Dermis blood vessel endothelial cell (primary cell): ENCODE data around the gene CCND2. TPM values are rescaled to one million over a fixed set of nuclear protein-coding genes. Genes with fewer than 3 reads are reported as not detected.
A peak's percentile ranks its signal among the peaks of the same experiment; 100 is the strongest.
"Not testable (repeated sequence)": the region's sequence is repeated elsewhere in the genome, so short reads cannot be mapped to it uniquely, and the experiment has no call there.

Experiments
- DNase-seq: peaks from one replicate; pipeline ENCODE4 v3.0.0; 2010
- total RNA-seq: library from RNA; depleted of rRNA; stranded (reverse); fragments of >200 nt; gene quantifications from 2 replicates; pipeline ENCODE4 v1.2.3, GENCODE V29; 2014

The CCND2 gene
- 111 and 140 TPM in 2 replicates for total RNA-seq

GRCh38 chr12:4273652-4274395 lies at the start of gene CCND2:
Gene CCND2, plus strand, starts transcription at chr12:4273762. Its CDS starts 279 bp downstream, at chr12:4274041.
- DNase-seq, result peak; percentile 65

- DNase-seq, result no peak
Observed at GRCh38 chr12:4224206-4224889, 49.2 kb upstream of the CCND2 start.

GRCh38 chr12:4225571-4225970 lies 48.0 kb upstream of the CCND2 start:
- no peak for DNase-seq

- DNase-seq, result no peak
Observed at GRCh38 chr12:4227046-4227445, 46.5 kb upstream of the CCND2 start.

- no peak for DNase-seq
Observed at GRCh38 chr12:4228122-4228580, 45.4 kb upstream of the CCND2 start.

GRCh38 chr12:4230526-4230925 lies 43.0 kb upstream of the CCND2 start:
- no peak for DNase-seq

- no peak for DNase-seq
Observed at GRCh38 chr12:4238577-4238976, 35.0 kb upstream of the CCND2 start.

GRCh38 chr12:4239746-4240145 lies 33.8 kb upstream of the CCND2 start:
- DNase-seq, result no peak

- DNase-seq, result no peak
Observed at GRCh38 chr12:4240161-4240783, 33.3 kb upstream of the CCND2 start.

GRCh38 chr12:4240981-4241380 lies 32.6 kb upstream of the CCND2 start:
- DNase-seq, result no peak

- no peak for DNase-seq
Observed at GRCh38 chr12:4241592-4241991, 32.0 kb upstream of the CCND2 start.

- no peak for DNase-seq
Observed at GRCh38 chr12:4242595-4242994, 31.0 kb upstream of the CCND2 start.

- no peak for DNase-seq
Observed at GRCh38 chr12:4243091-4243490, 30.5 kb upstream of the CCND2 start.

- DNase-seq, result not testable (repeated sequence)
Observed at GRCh38 chr12:4243491-4244100, 30.0 kb upstream of the CCND2 start.

- DNase-seq, result no peak
Observed at GRCh38 chr12:4244868-4245267, 28.7 kb upstream of the CCND2 start.

GRCh38 chr12:4245446-4245845 lies 28.1 kb upstream of the CCND2 start:
- no peak for DNase-seq

- DNase-seq, result no peak
Observed at GRCh38 chr12:4246116-4246515, 27.4 kb upstream of the CCND2 start.

- DNase-seq, result no peak
Observed at GRCh38 chr12:4250691-4251090, 22.9 kb upstream of the CCND2 start.

GRCh38 chr12:4251216-4251891 lies 22.2 kb upstream of the CCND2 start:
- DNase-seq, result no peak

GRCh38 chr12:4251967-4252366 lies 21.6 kb upstream of the CCND2 start:
- DNase-seq, result no peak

- DNase-seq, result no peak
Observed at GRCh38 chr12:4252601-4253000, 21.0 kb upstream of the CCND2 start.

- DNase-seq, result no peak
Observed at GRCh38 chr12:4256043-4256826, 17.3 kb upstream of the CCND2 start.
